ENCODE measurements around the gene IGFBP7.

DNA sequence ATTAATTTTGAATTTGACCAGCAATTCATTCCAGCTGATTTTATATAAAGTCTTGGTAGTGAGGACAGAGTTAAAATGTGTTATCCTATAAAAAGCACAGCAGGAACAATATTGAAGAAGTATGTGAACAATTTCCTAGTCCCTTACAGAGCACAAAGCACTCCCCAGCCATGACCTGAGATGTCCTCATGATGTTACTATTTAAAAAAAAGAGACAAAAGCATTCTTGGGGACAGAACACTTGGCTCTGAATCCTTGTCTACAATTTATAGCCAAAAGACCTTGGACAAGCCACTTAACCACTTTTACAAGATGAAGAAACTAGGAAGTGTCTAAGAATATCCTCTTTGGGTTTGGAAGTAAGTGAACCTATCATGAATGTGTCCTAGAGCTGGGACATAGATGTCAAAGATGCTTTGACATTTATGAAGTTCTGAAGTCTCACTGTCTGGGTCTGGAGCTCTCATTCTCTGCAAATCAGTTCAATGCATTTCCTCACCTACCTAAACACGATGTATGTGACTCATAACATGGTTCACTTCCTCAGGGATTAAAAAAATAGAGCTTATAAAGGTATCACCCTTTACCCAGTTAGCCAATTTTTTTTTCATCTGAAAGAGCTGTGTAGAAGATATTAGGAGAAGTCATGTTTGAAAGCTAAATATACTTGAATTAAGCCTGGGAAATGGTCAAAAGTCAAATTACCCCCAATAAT is 61.4 kb downstream of the IGFBP7 start:
- TF ChIP-seq EZH2 (IDR thresholded peaks at IDR 0.05) (no peak), POLR2AphosphoS5 (IDR thresholded peaks at IDR 0.05; ENCODE audit: borderline replicate concordance, low read depth, low read length) (no peak), FOXP2 (optimal IDR thresholded peaks at IDR 0.05; ENCODE audit: control extremely low read depth, extremely low read length, insufficient read depth) (no peak)
